Measurements from ENCODE around the gene CLOCK.
A peak's percentile ranks its signal among the peaks of the same experiment; 100 is the strongest.

CLOCK gene

DNA sequence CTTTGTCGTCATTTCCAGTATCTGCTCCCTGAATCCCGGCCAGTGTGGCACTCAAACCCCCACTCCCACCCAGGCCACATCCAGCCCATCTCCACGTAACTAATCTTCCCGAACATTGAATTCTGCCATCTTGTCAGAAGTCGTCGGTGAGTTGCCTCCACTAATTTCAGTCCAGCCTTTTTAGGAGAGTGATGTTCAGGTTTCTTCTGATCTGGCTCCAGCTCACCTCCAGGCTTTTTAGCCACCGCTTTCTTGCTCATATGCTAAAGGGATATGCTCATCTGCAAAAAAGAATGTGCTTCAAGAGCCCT lies 149.6 kb downstream of the CLOCK start:
- Mint-ChIP-seq H3K4me1 (peaks cover 38% of the 10 kb centered on the region), H3K27me3 (ENCODE audit: low read depth, poor library complexity) (peaks cover 8% of the 10 kb centered on the region), H3K27ac (peak overlapping the region; percentile 88), H3K9me3 (no peaks in the 10 kb centered on the region), H3K4me3 (peak overlapping the region; percentile 91), H3K36me3 (ENCODE audit: low read depth) (peaks cover 19% of the 10 kb centered on the region)
- DNase-seq = peak; percentile 11
- TF ChIP-seq, protein P1, sequence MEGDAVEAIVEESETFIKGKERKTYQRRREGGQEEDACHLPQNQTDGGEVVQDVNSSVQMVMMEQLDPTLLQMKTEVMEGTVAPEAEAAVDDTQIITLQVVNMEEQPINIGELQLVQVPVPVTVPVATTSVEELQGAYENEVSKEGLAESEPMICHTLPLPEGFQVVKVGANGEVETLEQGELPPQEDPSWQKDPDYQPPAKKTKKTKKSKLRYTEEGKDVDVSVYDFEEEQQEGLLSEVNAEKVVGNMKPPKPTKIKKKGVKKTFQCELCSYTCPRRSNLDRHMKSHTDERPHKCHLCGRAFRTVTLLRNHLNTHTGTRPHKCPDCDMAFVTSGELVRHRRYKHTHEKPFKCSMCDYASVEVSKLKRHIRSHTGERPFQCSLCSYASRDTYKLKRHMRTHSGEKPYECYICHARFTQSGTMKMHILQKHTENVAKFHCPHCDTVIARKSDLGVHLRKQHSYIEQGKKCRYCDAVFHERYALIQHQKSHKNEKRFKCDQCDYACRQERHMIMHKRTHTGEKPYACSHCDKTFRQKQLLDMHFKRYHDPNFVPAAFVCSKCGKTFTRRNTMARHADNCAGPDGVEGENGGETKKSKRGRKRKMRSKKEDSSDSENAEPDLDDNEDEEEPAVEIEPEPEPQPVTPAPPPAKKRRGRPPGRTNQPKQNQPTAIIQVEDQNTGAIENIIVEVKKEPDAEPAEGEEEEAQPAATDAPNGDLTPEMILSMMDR (IDR thresholded peaks at IDR 0.05) = no peak

DNA sequence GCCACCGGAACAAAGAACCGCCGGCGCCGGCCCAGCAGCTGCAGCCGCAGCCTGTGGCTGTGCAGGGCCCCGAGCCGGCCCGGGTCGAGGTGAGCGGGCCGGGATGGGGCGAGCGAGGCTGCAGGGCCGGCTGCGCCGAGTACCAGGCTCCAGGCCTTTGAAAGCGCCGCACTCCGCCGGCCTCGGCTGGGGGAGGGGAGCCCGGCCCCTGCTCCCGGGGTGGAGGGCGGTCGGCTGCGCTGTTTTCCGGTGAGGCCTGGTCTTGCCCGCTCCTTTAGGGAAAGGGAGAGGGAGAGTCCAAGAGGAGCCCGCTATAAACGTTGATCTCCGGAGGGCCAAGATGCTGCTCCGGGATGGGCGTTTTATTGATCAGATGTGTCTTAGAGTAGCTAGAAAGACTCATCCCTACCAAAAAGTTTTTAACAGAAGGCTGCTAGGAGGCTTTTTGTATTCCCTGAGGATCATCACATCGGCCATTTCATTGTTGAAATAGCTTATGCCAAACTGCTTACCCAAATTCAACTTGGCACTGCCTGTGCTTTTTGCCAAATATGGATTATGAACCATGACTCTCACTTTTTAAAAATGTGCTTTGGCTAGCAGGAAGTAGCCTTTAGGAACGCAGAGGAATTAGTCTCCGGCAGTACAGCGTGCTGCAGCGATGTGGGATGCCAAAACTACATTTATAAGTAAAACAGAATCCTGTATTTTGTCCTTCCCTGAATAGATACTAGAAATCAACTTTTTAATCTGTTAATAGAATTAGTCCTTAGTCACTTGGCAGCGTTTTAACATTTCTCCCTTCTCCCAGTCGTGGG lies 150.2 kb downstream of the CLOCK start:
- no peaks in the 10 kb centered on the region for H3K9me3 Mint-ChIP-seq
- H3K4me1 Mint-ChIP-seq = peaks cover 39% of the 10 kb centered on the region

DNA sequence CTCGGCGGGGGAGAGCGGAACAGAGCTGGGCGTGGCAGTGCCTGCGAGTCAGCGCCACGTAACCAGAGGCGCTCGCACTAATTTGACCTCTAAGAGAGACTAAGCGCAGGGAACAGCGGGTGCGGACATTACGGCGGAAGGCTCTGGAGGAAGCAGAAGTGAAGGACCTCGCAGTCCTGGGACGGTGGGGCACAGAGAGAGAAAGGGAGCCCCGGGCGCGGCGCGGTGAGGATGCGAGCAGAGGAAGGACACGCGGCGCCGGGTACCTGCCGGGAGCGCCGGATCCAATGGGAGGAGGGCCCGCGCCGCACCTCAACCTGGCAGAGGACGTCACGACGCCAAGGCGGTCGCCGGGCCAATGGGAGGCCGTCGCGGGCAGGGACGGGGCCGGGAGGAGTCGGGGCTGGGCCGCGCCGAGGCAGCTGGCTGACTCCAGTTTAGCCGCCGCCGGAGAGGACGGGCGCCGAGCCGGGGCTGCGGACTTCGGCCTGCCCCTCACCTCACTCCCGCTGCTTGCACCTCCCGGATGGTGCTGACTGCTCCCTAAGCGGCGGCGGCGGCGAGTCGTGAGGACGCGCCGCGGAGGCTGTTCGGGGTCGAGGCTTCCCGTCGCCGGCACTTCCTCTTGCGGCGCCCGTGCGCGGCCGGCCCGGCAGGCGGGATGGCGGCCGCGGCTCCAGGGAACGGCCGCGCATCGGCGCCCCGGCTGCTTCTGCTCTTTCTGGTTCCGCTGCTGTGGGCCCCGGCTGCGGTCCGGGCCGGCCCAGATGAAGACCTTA lies 151.0 kb downstream of the CLOCK start, which contains the start of gene TMEM165:
TMEM165 (plus strand) TSS at position 429 of the 779 bp plus-strand sequence; CDS start at position 662, 233 bp downstream.
- Mint-ChIP-seq H3K9me3 (no peaks in the 10 kb centered on the region), H3K27me3 (ENCODE audit: low read depth, poor library complexity) (peaks cover 8% of the 10 kb centered on the region), H3K36me3 (ENCODE audit: low read depth) (peaks cover 10% of the 10 kb centered on the region), H3K27ac (peak within 1 kb of the TSS; percentile 96), H3K4me1 (peaks cover 44% of the 10 kb centered on the region), H3K4me3 (peak within 1 kb of the TSS; percentile 96)
- peak; percentile 89 for DNase-seq
- TF ChIP-seq, protein P1 (IDR thresholded peaks at IDR 0.05) = no peak

More for the DNA sequence above, 150.2 kb downstream of the CLOCK start:
- peak; percentile 71 for DNase-seq
- Mint-ChIP-seq H3K27ac (peak overlapping the region; percentile 88), H3K4me3 (peak overlapping the region; percentile 96), H3K27me3 (ENCODE audit: low read depth, poor library complexity) (peaks cover 8% of the 10 kb centered on the region), H3K36me3 (ENCODE audit: low read depth) (peaks cover 18% of the 10 kb centered on the region)
- TF ChIP-seq, protein P1 (IDR thresholded peaks at IDR 0.05) = no peak

DNA sequence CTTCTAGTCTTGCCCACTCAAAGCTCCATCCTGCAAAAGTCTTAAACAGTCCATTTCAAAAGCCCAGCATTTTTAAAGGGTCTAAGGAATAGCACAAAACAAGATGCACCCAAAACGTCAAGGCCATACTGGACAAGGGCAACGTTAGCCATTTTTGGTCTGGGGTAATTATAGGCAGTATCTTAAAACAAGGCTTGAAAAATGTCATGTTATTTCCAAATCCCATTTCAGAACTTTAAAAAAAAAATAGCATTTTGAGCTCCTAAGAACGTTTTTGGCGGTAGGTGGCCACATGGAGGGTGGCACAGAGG lies 151.5 kb downstream of the CLOCK start:
- peaks cover 9% of the 10 kb centered on the region for H3K27me3 Mint-ChIP-seq (ENCODE audit: low read depth, poor library complexity)
- no peak for DNase-seq
- peak overlapping the region; percentile 96 for H3K4me3 Mint-ChIP-seq
- peaks cover 6% of the 10 kb centered on the region for H3K36me3 Mint-ChIP-seq (ENCODE audit: low read depth)
- no peaks in the 10 kb centered on the region for H3K9me3 Mint-ChIP-seq
- peak overlapping the region; percentile 96 for H3K27ac Mint-ChIP-seq
- TF ChIP-seq, protein P1 (IDR thresholded peaks at IDR 0.05) = no peak
- H3K4me1 Mint-ChIP-seq = peaks cover 44% of the 10 kb centered on the region

DNA sequence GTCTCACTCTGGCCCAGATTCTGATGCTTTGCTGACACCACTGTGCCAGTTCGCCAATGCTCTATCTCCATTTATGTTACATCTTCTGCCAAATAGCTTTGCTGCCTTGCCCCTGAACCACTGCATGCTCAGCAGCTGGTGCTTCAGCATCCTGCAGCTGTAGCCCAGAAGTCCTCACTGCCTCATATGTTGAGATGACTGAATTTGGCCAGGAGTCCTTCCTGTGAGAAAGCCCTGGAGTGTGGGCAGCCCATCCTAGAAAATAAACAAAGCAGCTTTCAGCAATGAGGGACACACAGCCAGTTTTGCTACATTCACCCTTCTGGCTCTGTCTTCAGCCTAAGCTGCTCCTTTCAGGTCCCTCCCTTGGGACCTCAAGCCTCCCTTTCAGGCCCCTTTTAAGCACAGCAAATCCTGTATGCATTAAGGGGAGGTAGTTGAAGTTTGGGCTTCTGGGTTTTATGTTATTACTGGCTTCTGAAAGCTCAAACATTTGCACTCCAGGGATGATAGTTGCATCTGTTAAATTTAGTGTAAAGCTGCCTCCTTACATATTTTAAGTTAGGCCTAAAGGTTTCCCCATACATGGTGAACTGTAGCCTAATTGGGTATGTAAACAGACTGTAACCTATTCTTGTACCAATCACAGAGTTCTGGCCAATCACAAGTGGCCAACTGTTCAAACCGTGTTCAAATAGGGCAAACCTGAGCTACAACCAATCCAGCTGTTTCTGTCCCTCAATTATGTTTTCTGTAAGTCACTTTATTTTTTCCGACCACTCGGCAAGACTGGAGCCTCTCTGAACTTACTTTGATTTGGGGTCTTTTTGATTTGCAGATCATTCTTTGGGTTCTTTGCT lies 153.0 kb downstream of the CLOCK start:
- Mint-ChIP-seq H3K36me3 (ENCODE audit: low read depth) (no peaks in the 10 kb centered on the region), H3K27me3 (ENCODE audit: low read depth, poor library complexity) (peaks cover 20% of the 10 kb centered on the region), H3K27ac (no peak overlapping the region), H3K9me3 (no peaks in the 10 kb centered on the region), H3K4me1 (peaks cover 35% of the 10 kb centered on the region), H3K4me3 (no peak overlapping the region)
- no peak for DNase-seq
- TF ChIP-seq, protein P1 (IDR thresholded peaks at IDR 0.05) = no peak
